Panc1 (cell line): ENCODE results near the gene EFCAB9. TPM values are rescaled to one million over a fixed set of nuclear protein-coding genes. Genes with fewer than 3 reads are reported as not detected.

Experiments used
- ATAC-seq: fragments of 200-7000 bp; cut with Tn5 transposase; 2 replicates; pipeline ENCODE4 v1.9.1; 2020; ENCODE audit warnings: mild to moderate bottlenecking, moderate library complexity
- BruUV-seq: library from RNA; stranded (reverse); fragments of 400-500 nt; replicated peaks from 2 replicates; lab custom pipeline; 2021; lab: Mats Ljungman, UMichigan
- CTCF ChIA-PET: fragments of 300-600 bp; sonication (Branson Sonifier 250); formaldehyde crosslinking; loops from one replicate; lab custom pipeline; 2022; ENCODE audit warnings: antibody characterized with exemption; lab: Charles Lee
- POLR2A ChIA-PET: fragments of 300-600 bp; sonication (Branson Sonifier 250); formaldehyde crosslinking; loops from one replicate; lab custom pipeline; 2022; ENCODE audit warnings: antibody characterized with exemption; lab: Charles Lee
- DNase-seq: peaks from one replicate; pipeline ENCODE4 v3.0.0-alpha.2; 2010; ENCODE audit warnings: low read depth, low spot score
- H3K27ac ChIP-seq: 2 replicates; pipeline ENCODE4 v1.5.1; 2011; ENCODE audit warnings: mild to moderate bottlenecking, low read length, inconsistent platforms
- H3K27me3 ChIP-seq: fragments of 200-500 bp; sonication (Bioruptor generic); 2 replicates; pipeline ENCODE4 v1.6.0; 2014; ENCODE audit warnings: low read length, inconsistent platforms; ENCODE audit not compliant: control insufficient read depth, insufficient read depth
- H3K36me3 ChIP-seq: fragments of 200-500 bp; sonication (Bioruptor generic); 2 replicates; pipeline ENCODE4 v1.5.1; 2014; ENCODE audit warnings: inconsistent platforms, mild to moderate bottlenecking, low read length, moderate library complexity; ENCODE audit not compliant: control insufficient read depth, insufficient read depth
- H3K4me1 ChIP-seq: 2 replicates; pipeline ENCODE4 v1.5.1; 2011; ENCODE audit warnings: inconsistent platforms, mild to moderate bottlenecking, low read length, moderate library complexity; ENCODE audit not compliant: control insufficient read depth, insufficient read depth
- H3K4me3 ChIP-seq, 2 experiments: 2 replicates each; pipeline ENCODE4 v1.5.1; 2011 to 2012; ENCODE audit warnings: low read depth in 2 of 2, low read length in 2 of 2, mild to moderate bottlenecking in 2 of 2, inconsistent platforms in 1 of 2, moderate library complexity in 1 of 2
- H3K9me3 ChIP-seq: fragments of 200-500 bp; sonication (Bioruptor generic); 2 replicates; pipeline ENCODE4 v1.5.1; 2014; ENCODE audit warnings: low read depth, mild to moderate bottlenecking, inconsistent platforms, low read length, moderate library complexity; ENCODE audit not compliant: control insufficient read depth, insufficient read depth
- POLR2AphosphoS5 ChIP-seq: IDR thresholded peaks from 2 replicates; pipeline ENCODE4 v1.6.1; 2012; ENCODE audit warnings: mild to moderate bottlenecking, low read depth, low read length, moderate library complexity
- REST ChIP-seq, 2 experiments: IDR thresholded peaks; 2 replicates each; pipeline ENCODE4 v1.6.1; 2011 to 2012; ENCODE audit warnings: low read depth in 2 of 2, control low read depth in 1 of 2, low read length in 1 of 2, mild to moderate bottlenecking in 1 of 2, moderate library complexity in 1 of 2; ENCODE audit not compliant: insufficient read depth in 1 of 2
- SIN3A ChIP-seq: IDR thresholded peaks from 2 replicates; pipeline ENCODE4 v1.6.1; 2012; ENCODE audit warnings: low read depth, mild to moderate bottlenecking, low read length, moderate library complexity, borderline replicate concordance; ENCODE audit not compliant: insufficient read depth
- TCF7L2 ChIP-seq: IDR thresholded peaks from 2 replicates; pipeline ENCODE4 v1.6.1; 2011; ENCODE audit warnings: mild to moderate bottlenecking, low read depth, low read length, inconsistent platforms
- in situ Hi-C: cut with HindIII; loops from 2 replicates; pipeline ENCODE4 v1.10.0; 2016; ENCODE audit warnings: low sequenced_read_pairs, low pct_unique_long_range_greater_than_20kb
- intact Hi-C: fragments of 100-400 bp; cut with micrococcal nuclease; formaldehyde crosslinking; loops from one replicate; pipeline ENCODE4 v1.10.0; 2022; ENCODE audit not compliant: unreplicated experiment
- total RNA-seq: library from RNA; stranded (reverse); gene quantifications from one replicate; pipeline ENCODE4 v1.2.1, GENCODE V29; 2021; ENCODE audit not compliant: unreplicated experiment
- TF ChIP-seq, protein P1 (sequence below): fragments of 450-650 bp; IDR thresholded peaks from 2 replicates; pipeline ENCODE4 v1.5.1; 2017; ENCODE audit warnings: mild to moderate bottlenecking

EFCAB9 gene
- total RNA-seq, 1 experiment from 2014 or later = not detected

DNA sequence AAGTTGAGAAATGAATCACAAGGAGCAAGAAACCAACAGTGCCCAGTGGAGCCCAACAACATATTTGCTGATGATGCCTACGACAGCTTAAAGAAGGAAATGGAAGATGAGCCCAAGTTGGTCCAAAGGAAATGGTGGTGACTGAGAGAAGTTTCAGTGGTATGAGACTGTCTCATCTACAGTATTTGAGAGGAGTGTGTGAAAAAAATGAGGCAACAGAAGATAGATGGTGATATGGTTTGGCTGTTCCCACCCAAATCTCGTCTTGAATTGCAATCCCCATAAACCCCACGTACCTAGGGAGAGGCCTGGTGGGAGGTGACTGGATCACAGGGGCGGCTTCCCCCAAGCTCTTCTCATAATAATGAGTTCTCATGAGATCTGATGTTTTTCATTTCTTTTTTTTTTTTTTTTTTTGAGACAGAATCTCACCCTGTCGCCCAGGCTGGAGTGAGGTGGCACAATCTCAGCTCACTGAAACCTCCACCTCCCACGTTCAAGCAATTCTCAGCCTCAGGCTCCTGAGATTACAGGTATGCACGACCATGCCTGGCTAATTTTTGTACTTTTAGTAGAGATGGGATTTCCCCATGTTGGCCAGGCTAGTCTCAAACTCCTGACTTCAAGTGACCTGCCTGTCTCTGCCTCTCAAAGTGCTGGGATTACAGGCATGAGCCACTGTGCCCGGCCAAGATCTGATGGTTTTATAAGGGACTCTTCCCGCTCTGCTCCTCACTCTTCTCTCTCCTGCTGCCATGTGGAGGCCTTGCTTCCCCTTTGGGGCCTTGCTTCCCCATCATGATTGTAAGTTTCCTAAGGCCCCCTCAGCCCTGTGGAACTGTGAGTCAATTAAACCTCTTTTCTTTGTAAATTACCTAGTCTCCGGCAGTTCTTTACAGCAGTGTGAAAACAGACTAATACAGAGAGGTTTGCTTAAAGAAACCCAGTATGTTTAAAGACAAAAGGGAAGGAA, 30.2 kb downstream of the EFCAB9 start:
- no peaks in the 10 kb centered on the region for H3K9me3 ChIP-seq
- H3K27ac ChIP-seq = no peak overlapping the region
- H3K36me3 ChIP-seq = no peaks in the 10 kb centered on the region; the same call in 1 of the 2 replicates
- no TSS peak for BruUV-seq
- intact Hi-C loops = no loop called here
- no peak for ATAC-seq
- TF ChIP-seq SIN3A (no peak), TCF7L2 (no peak)
- ChIA-PET POLR2A (no interaction called here), CTCF (interaction anchor here (0.6 kb wide), 1 partner anchor 70 kb away, joined by 3 read pairs; no protein-coding TSS in a partner anchor)
- no peak for DNase-seq
- H3K4me3 ChIP-seq = no peak overlapping the region
- in situ Hi-C loops = no loop called here
- no peaks in the 10 kb centered on the region for H3K27me3 ChIP-seq
- H3K4me1 ChIP-seq = no peaks in the 10 kb centered on the region

GRCh38 chr5:172224996-172225395, 31.0 kb downstream of the EFCAB9 start:
- peaks cover 2% of the 10 kb centered on the region for H3K36me3 ChIP-seq
- no peak overlapping the region for H3K27ac ChIP-seq
- H3K27me3 ChIP-seq = no peaks in the 10 kb centered on the region
- ATAC-seq = no peak
- TF ChIP-seq TCF7L2 = no peak
- TF ChIP-seq, protein P1, sequence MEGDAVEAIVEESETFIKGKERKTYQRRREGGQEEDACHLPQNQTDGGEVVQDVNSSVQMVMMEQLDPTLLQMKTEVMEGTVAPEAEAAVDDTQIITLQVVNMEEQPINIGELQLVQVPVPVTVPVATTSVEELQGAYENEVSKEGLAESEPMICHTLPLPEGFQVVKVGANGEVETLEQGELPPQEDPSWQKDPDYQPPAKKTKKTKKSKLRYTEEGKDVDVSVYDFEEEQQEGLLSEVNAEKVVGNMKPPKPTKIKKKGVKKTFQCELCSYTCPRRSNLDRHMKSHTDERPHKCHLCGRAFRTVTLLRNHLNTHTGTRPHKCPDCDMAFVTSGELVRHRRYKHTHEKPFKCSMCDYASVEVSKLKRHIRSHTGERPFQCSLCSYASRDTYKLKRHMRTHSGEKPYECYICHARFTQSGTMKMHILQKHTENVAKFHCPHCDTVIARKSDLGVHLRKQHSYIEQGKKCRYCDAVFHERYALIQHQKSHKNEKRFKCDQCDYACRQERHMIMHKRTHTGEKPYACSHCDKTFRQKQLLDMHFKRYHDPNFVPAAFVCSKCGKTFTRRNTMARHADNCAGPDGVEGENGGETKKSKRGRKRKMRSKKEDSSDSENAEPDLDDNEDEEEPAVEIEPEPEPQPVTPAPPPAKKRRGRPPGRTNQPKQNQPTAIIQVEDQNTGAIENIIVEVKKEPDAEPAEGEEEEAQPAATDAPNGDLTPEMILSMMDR = no peak
- ChIA-PET POLR2A (no interaction called here), CTCF (no interaction called here)
- intact Hi-C loops = no loop called here
- in situ Hi-C loops = no loop called here
- BruUV-seq = no TSS peak
- no peaks in the 10 kb centered on the region for H3K4me1 ChIP-seq
- DNase-seq = no peak
- H3K4me3 ChIP-seq = no peak overlapping the region
- no peaks in the 10 kb centered on the region for H3K9me3 ChIP-seq

GRCh38 chr5:172229904-172230303, 35.9 kb downstream of the EFCAB9 start:
- CTCF ChIA-PET = no interaction called here

More at GRCh38 chr5:172229904-172230303, 35.9 kb downstream of the EFCAB9 start:
- no peaks in the 10 kb centered on the region; the same call in 1 of the 2 replicates for H3K4me1 ChIP-seq
- ATAC-seq (no peak), DNase-seq (no peak)
- H3K27me3 ChIP-seq = no peaks in the 10 kb centered on the region
- H3K9me3 ChIP-seq = no peaks in the 10 kb centered on the region
- H3K27ac ChIP-seq = no peak overlapping the region
- in situ Hi-C loops (no loop called here), intact Hi-C loops (no loop called here)
- POLR2A ChIA-PET = no interaction called here
- H3K4me3 ChIP-seq = no peak overlapping the region
- H3K36me3 ChIP-seq = peaks cover 5% of the 10 kb centered on the region
- no TSS peak for BruUV-seq
- no peak for TF ChIP-seq POLR2AphosphoS5
- TF ChIP-seq TCF7L2 = no peak
- TF ChIP-seq, protein P1 = no peak
- no peak for TF ChIP-seq SIN3A
- no peak for TF ChIP-seq REST (IDR thresholded peaks at IDR 0.05; ENCODE audit: insufficient read depth in 1 of 2, low read depth in 2 of 2, low read length in 1 of 2)
